ENCODE measurements around the gene DLG4.

DLG4 gene

GRCh38 chr17:7228920-7229319 is 9.3 kb upstream of the DLG4 start:
- no peak for DNase-seq

GRCh38 chr17:7226721-7227710 is 7.4 kb upstream of the DLG4 start:
- no peak for DNase-seq

- no peak for DNase-seq
These were observed 6.2 kb upstream of the DLG4 start for GRCh38 chr17:7225711-7226331.

- DNase-seq: no peak
These were observed 5.0 kb upstream of the DLG4 start for GRCh38 chr17:7224661-7225111.

GRCh38 chr17:7224110-7224509 is 4.5 kb upstream of the DLG4 start:
- no peak for DNase-seq

- no peak for DNase-seq
These were observed 3.7 kb upstream of the DLG4 start for GRCh38 chr17:7223375-7223774.

- DNase-seq: no peak
These were observed 3.3 kb upstream of the DLG4 start for GRCh38 chr17:7222972-7223292.

- no peak for DNase-seq
These were observed 2.7 kb upstream of the DLG4 start for GRCh38 chr17:7222093-7222971.

- no peak for DNase-seq
These were observed 1.8 kb upstream of the DLG4 start for GRCh38 chr17:7221278-7222092.

- DNase-seq: peak in 1 of 2 experiments; percentile 33
These were observed 1.1 kb upstream of the DLG4 start for GRCh38 chr17:7220593-7221277.

- DNase-seq: peak in 1 of 2 experiments; percentile 40
These were observed 316 bp downstream of the DLG4 start for GRCh38 chr17:7219229-7219811.

- no peak for DNase-seq
These were observed 878 bp downstream of the DLG4 start for GRCh38 chr17:7218758-7219157.

- no peak for DNase-seq
These were observed 1.5 kb downstream of the DLG4 start for GRCh38 chr17:7218166-7218565.

GRCh38 chr17:7217113-7217987 is 2.3 kb downstream of the DLG4 start:
- DNase-seq: peak in 1 of 2 experiments; percentile 53

- DNase-seq: no peak
These were observed 3.2 kb downstream of the DLG4 start for GRCh38 chr17:7216242-7217112.

GRCh38 chr17:7215652-7216180 is 3.9 kb downstream of the DLG4 start:
- peak in 1 of 2 experiments; percentile 18 for DNase-seq

GRCh38 chr17:7215136-7215638 is 4.4 kb downstream of the DLG4 start:
- no peak for DNase-seq

GRCh38 chr17:7214300-7215135 is 5.1 kb downstream of the DLG4 start:
- DNase-seq: peak; percentile 98 to 99
